ENCODE measurements around the gene HDC.
A peak's percentile ranks its signal among the peaks of the same experiment; 100 is the strongest.

HDC gene

GRCh38 chr15:50228866-50229265 is 36.7 kb downstream of the HDC start:
- in situ Hi-C loops (cut with MboI; ENCODE audit: low sequenced_read_pairs), result no loop called here
- Histone ChIP-seq H3K9me3 (no peaks in the 10 kb centered on the region), H3K27me3 (ENCODE audit: low read depth) (no peaks in the 10 kb centered on the region), H3K4me3 (no peak overlapping the region), H3K36me3 (replicated peaks) (peaks cover 12% of the 10 kb centered on the region; the same call in 1 of the 2 replicates), H3K4me1 (no peaks in the 10 kb centered on the region)
- DNase-seq (ENCODE audit: low spot score in 2 of 2), result no peak

GRCh38 chr15:50227076-50227475 is 38.5 kb downstream of the HDC start:
- Histone ChIP-seq H3K4me3 (no peak overlapping the region), H3K4me1 (no peaks in the 10 kb centered on the region), H3K27me3 (ENCODE audit: low read depth) (no peaks in the 10 kb centered on the region), H3K36me3 (replicated peaks) (peaks cover 7% of the 10 kb centered on the region; the same call in 1 of the 2 replicates), H3K9me3 (no peaks in the 10 kb centered on the region)
- in situ Hi-C loops (cut with MboI; ENCODE audit: low sequenced_read_pairs), result no loop called here
- DNase-seq (ENCODE audit: low spot score in 2 of 2), result no peak

GRCh38 chr15:50225938-50226337 is 39.6 kb downstream of the HDC start:
- H3K4me3 ChIP-seq, result no peak overlapping the region
- H3K9me3 ChIP-seq, result no peaks in the 10 kb centered on the region
- no peaks in the 10 kb centered on the region for H3K4me1 ChIP-seq
- DNase-seq (ENCODE audit: low spot score in 2 of 2), result no peak
- H3K36me3 ChIP-seq (replicated peaks), result peaks cover 7% of the 10 kb centered on the region; the same call in 1 of the 2 replicates
- no peaks in the 10 kb centered on the region for H3K27me3 ChIP-seq (ENCODE audit: low read depth)
- in situ Hi-C loops (cut with MboI; ENCODE audit: low sequenced_read_pairs), result no loop called here

- no peaks in the 10 kb centered on the region for H3K9me3 ChIP-seq
- no peaks in the 10 kb centered on the region for H3K4me1 ChIP-seq
- H3K27me3 ChIP-seq (ENCODE audit: low read depth), result no peaks in the 10 kb centered on the region
- peaks cover 7% of the 10 kb centered on the region; the same call in 1 of the 2 replicates for H3K36me3 ChIP-seq (replicated peaks)
- no peak for DNase-seq (ENCODE audit: low spot score in 2 of 2)
- in situ Hi-C loops (cut with MboI; ENCODE audit: low sequenced_read_pairs), result no loop called here
- H3K4me3 ChIP-seq, result no peak overlapping the region
These were observed 40.5 kb downstream of the HDC start for GRCh38 chr15:50225057-50225456.

DNA sequence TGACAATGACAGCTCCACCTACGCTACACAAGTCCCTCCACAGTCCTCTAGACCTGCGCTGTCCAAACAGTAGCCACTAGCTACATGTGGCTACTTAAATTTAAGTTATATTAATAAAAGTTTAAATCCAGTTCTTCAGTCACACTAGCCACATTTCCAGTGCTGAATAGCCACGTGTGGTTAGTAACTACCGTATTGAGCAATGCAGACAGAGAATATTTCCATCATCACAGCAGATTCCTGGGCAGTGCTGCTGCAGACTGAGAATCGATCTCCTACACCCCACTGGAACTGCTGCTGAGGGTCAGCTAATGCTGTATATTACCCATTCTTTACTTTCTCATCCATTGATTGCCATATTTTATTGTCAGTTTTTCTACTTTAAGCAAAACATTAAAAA is 40.9 kb downstream of the HDC start:
- no peaks in the 10 kb centered on the region for H3K4me1 ChIP-seq
- no peak for DNase-seq (ENCODE audit: low spot score in 2 of 2)
- peaks cover 7% of the 10 kb centered on the region; the same call in 1 of the 2 replicates for H3K36me3 ChIP-seq (replicated peaks)
- no peak overlapping the region for H3K4me3 ChIP-seq
- no peaks in the 10 kb centered on the region for H3K9me3 ChIP-seq
- in situ Hi-C loops (cut with MboI; ENCODE audit: low sequenced_read_pairs), result no loop called here
- H3K27me3 ChIP-seq (ENCODE audit: low read depth), result no peaks in the 10 kb centered on the region

- Histone ChIP-seq H3K4me1 (no peaks in the 10 kb centered on the region), H3K36me3 (replicated peaks) (peaks cover 5% of the 10 kb centered on the region; the same call in 1 of the 2 replicates), H3K4me3 (no peak overlapping the region), H3K27me3 (ENCODE audit: low read depth) (no peaks in the 10 kb centered on the region), H3K9me3 (no peaks in the 10 kb centered on the region)
- in situ Hi-C loops (cut with MboI; ENCODE audit: low sequenced_read_pairs), result no loop called here
- DNase-seq (ENCODE audit: low spot score in 2 of 2), result no peak
These were observed 43.3 kb downstream of the HDC start for GRCh38 chr15:50222181-50222580.

GRCh38 chr15:50219820-50220219 is 45.7 kb downstream of the HDC start:
- no peak for DNase-seq (ENCODE audit: low spot score in 2 of 2)
- H3K27me3 ChIP-seq (ENCODE audit: low read depth), result no peaks in the 10 kb centered on the region
- H3K9me3 ChIP-seq, result no peaks in the 10 kb centered on the region
- in situ Hi-C loops (cut with MboI; ENCODE audit: low sequenced_read_pairs), result no loop called here
- no peak overlapping the region for H3K4me3 ChIP-seq
- no peaks in the 10 kb centered on the region for H3K4me1 ChIP-seq
- H3K36me3 ChIP-seq (replicated peaks), result no peaks in the 10 kb centered on the region

GRCh38 chr15:50218691-50219090 is 46.8 kb downstream of the HDC start:
- in situ Hi-C loops (cut with MboI; ENCODE audit: low sequenced_read_pairs), result no loop called here
- Histone ChIP-seq H3K9me3 (no peaks in the 10 kb centered on the region), H3K36me3 (replicated peaks) (no peaks in the 10 kb centered on the region), H3K4me1 (no peaks in the 10 kb centered on the region), H3K4me3 (no peak overlapping the region), H3K27me3 (ENCODE audit: low read depth) (no peaks in the 10 kb centered on the region)
- no peak for DNase-seq (ENCODE audit: low spot score in 2 of 2)

GRCh38 chr15:50218291-50218690 is 47.2 kb downstream of the HDC start:
- DNase-seq (ENCODE audit: low spot score in 2 of 2), result no peak

DNA sequence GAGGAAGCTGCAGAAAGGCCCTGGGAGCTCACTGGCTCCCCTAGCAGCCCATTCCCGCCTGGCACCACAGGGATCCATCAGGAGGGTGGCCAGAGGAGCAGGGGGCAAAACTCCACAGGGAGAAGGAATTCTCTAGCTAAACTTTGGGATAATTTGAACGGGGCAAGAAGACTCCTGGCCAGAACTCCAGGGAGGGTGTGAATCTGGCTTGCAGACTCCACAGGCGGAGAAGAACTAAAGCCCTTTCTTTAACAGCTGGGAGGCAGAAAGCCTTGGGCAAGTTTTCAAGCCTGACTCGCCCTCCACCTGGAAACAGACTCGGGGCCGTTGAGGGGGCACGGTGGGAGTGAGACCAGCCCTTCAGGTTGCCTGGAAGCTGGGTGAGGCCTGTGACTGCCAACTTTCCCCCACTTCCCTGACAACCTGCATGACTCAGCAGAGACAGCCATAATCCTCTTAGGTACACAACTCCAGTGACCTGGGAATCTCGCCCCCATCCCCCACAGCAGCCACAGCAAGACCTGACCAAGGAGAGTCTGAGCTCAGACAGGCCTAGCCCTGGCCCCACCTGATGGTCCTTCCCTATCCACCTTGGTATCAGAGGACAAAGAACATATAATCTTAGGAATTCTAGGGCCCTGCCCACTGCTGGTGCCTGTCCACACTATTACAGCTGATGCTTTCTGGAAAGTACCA is 54.9 kb downstream of the HDC start:
- peak in 1 of 2 experiments; percentile 32 for DNase-seq (ENCODE audit: low spot score in 2 of 2)
- in situ Hi-C loops (cut with MboI; ENCODE audit: low sequenced_read_pairs), result no loop called here
- H3K9me3 ChIP-seq, result no peaks in the 10 kb centered on the region
- H3K4me1 ChIP-seq, result no peaks in the 10 kb centered on the region
- H3K36me3 ChIP-seq (replicated peaks), result peaks cover 6% of the 10 kb centered on the region
- no peak overlapping the region for H3K4me3 ChIP-seq
- no peaks in the 10 kb centered on the region for H3K27me3 ChIP-seq (ENCODE audit: low read depth)

More at GRCh38 chr15:50218291-50218690, 47.2 kb downstream of the HDC start:
- Histone ChIP-seq H3K4me1 (no peaks in the 10 kb centered on the region), H3K27me3 (ENCODE audit: low read depth) (no peaks in the 10 kb centered on the region), H3K36me3 (replicated peaks) (no peaks in the 10 kb centered on the region), H3K9me3 (no peaks in the 10 kb centered on the region), H3K4me3 (no peak overlapping the region)
- in situ Hi-C loops (cut with MboI; ENCODE audit: low sequenced_read_pairs), result no loop called here

GRCh38 chr15:50209809-50210208 is 55.7 kb downstream of the HDC start:
- H3K27me3 ChIP-seq (ENCODE audit: low read depth), result no peaks in the 10 kb centered on the region
- H3K4me3 ChIP-seq, result no peak overlapping the region
- H3K9me3 ChIP-seq, result no peaks in the 10 kb centered on the region
- H3K4me1 ChIP-seq, result no peaks in the 10 kb centered on the region
- in situ Hi-C loops (cut with MboI; ENCODE audit: low sequenced_read_pairs), result no loop called here
- H3K36me3 ChIP-seq (replicated peaks), result peaks cover 6% of the 10 kb centered on the region
- DNase-seq (ENCODE audit: low spot score in 2 of 2), result no peak

GRCh38 chr15:50206020-50206419 is 59.5 kb downstream of the HDC start:
- Histone ChIP-seq H3K27me3 (ENCODE audit: low read depth) (no peaks in the 10 kb centered on the region), H3K4me1 (no peaks in the 10 kb centered on the region), H3K9me3 (no peaks in the 10 kb centered on the region), H3K4me3 (no peak overlapping the region), H3K36me3 (replicated peaks) (peaks cover 6% of the 10 kb centered on the region)
- in situ Hi-C loops (cut with MboI; ENCODE audit: low sequenced_read_pairs), result no loop called here
- no peak for DNase-seq (ENCODE audit: low spot score in 2 of 2)

GRCh38 chr15:50202003-50202402 is 63.5 kb downstream of the HDC start:
- no peaks in the 10 kb centered on the region for H3K27me3 ChIP-seq (ENCODE audit: low read depth)
- H3K4me3 ChIP-seq, result no peak overlapping the region
- H3K9me3 ChIP-seq, result no peaks in the 10 kb centered on the region
- H3K36me3 ChIP-seq (replicated peaks), result peaks cover 9% of the 10 kb centered on the region
- DNase-seq (ENCODE audit: low spot score in 2 of 2), result no peak
- in situ Hi-C loops (cut with MboI; ENCODE audit: low sequenced_read_pairs), result no loop called here
- H3K4me1 ChIP-seq, result no peaks in the 10 kb centered on the region

DNA sequence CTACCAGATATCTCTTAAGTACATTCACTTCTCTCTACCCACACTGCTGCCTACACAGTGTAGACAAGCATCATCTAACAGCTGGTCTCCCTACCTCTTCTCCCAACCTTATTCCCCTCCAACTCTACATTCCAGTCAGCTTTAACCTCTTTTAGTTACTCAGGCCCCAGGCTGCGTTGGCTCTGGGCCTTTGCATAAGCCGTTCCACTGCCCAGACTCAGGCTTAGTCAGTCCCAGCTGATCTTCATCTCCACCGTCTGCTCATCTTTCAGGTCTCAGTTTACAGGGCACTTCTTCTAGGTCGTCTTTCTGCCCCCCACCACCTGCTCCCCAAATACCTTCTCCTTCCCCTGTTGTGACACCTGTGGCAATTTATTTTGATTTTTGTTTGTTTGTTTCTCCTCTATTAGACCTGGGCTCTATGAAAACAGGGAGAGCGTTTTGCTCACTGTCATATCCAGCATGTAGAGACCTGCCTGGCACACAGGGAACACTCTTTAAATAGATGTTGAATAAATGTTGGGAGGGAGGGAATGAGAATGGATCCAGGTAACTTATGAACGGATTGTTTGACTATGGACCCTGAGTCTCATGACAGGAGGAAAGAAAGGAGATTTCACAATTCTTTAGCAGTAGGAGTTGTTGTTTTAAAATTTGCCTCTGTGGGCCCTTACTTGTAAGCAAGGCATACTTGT is 72.5 kb downstream of the HDC start:
- Histone ChIP-seq H3K4me3 (no peak overlapping the region), H3K9me3 (no peaks in the 10 kb centered on the region), H3K36me3 (replicated peaks) (peaks cover under 1% of the 10 kb centered on the region; the same call in 1 of the 2 replicates), H3K4me1 (no peaks in the 10 kb centered on the region), H3K27me3 (ENCODE audit: low read depth) (no peaks in the 10 kb centered on the region)
- in situ Hi-C loops (cut with MboI; ENCODE audit: low sequenced_read_pairs), result no loop called here
- no peak for DNase-seq (ENCODE audit: low spot score in 2 of 2)
